Anterior cingulate cortex (tissue), 58 donors: Measurements from ENCODE around the gene HAUS5.
"Not testable (repeated sequence)": the region's sequence is repeated elsewhere in the genome, so short reads cannot be mapped to it uniquely, and the experiment has no call there.

Source experiments
- DNase-seq, 58 donors: peaks; one replicate each; lab custom pipeline; 2025; lab: John Stamatoyannopoulos, UW

HAUS5 gene

DNA sequence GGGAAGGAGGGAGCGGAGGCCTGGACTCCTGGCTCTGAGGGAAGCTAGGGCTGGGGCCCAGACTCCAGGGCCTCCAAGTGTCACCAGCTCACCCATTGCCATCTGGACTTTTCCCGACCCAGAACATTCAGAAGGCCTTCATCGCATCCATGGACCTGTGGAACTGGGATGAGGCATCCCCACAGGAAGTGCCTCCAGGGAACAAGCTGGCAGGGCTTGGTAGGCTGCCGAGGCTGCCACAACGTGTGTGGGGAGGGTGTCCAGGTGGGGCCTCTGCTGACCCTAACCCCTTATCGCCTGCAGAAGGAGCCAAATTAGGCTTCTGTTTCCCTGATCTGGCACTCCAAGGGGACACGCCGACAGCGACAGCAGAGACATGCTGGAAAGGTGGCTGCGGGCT lies 29.8 kb downstream of the HAUS5 start:
- DNase-seq: no peak

DNA sequence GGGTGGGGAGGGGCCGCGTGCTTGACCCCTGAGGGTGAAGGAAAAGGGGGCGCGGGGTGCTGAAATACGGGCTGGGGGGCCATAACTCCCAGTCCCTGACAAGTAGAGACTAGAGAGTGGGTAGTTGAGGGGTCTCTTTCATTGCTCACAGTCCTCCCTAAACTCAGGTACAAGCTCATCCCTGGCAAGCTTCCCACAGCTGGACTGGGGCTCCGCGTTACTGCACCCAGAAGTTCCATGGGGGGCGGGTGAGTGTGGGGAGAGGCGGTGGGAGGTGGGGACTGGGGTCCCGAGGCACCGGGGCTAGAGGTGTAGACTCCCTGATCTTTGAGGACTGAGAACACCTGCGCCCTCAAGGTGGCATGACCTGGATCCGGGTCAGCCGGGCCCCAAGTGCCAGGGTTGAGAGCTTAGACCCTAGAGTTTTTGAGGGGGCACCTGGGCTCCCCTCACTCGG lies 30.3 kb downstream of the HAUS5 start:
- DNase-seq: no peak

DNA sequence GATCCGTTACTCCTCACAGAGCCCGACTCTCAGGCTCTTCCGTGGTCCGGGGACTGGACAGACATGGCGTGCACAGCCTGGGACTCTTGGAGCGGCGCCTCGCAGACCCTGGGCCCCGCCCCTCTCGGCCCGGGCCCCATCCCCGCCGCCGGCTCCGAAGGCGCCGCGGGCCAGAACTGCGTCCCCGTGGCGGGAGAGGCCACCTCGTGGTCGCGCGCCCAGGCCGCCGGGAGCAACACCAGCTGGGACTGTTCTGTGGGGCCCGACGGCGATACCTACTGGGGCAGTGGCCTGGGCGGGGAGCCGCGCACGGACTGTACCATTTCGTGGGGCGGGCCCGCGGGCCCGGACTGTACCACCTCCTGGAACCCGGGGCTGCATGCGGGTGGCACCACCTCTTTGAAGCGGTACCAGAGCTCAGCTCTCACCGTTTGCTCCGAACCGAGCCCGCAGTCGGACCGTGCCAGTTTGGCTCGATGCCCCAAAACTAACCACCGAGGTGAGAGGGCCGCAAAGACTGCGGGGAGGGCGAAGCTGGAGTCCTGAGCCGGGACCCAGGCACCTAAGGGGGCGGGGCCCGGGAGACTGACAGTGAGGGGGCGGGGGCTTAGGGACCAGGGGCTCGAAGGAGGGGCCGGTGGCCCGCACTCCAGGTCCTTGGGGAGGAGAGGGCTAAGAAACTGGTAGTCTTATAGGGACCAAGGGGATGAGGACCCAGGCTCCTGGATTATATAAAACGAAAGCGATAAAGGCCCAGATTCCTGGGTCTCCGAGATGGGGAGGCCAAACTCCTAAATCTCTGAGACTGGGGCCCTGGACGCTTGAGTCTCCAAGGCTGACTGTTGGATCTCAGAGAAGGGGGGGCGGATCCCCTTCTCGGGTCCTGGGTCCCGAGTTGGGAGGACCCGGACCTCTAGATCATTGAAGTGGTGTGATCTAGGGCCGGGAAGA lies 31.0 kb downstream of the HAUS5 start:
- DNase-seq: peak in 48 of 58 donors; percentile 4 to 74 (median 42)

DNA sequence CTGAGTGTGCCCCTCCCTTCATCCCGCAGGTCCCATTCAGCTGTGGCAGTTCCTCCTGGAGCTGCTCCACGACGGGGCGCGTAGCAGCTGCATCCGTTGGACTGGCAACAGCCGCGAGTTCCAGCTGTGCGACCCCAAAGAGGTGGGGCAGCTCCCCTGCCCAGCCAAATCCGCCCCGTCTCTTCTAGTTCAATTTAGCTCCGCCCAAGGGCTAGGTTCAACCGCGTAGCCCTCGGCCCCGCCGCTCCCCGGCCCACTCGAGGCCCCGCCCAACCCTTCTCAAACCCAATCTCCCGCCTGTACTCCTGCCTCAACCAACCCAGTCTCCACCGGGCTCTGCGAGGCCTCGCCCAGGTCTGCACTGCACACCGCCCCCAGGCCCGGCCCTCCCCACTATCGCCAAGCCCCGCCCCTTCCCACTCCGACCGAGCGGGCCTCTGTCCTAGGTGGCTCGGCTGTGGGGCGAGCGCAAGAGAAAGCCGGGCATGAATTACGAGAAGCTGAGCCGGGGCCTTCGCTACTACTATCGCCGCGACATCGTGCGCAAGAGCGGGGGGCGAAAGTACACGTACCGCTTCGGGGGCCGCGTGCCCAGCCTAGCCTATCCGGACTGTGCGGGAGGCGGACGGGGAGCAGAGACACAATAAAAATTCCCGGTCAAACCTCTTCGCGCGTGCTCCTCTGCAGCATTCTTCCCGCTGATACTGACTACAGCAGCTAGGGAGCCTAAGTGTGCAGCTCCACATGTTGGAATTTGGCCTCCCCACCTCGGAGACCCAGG lies 31.9 kb downstream of the HAUS5 start:
- DNase-seq: peak in 53 of 58 donors; percentile 10 to 80 (median 52)

DNA sequence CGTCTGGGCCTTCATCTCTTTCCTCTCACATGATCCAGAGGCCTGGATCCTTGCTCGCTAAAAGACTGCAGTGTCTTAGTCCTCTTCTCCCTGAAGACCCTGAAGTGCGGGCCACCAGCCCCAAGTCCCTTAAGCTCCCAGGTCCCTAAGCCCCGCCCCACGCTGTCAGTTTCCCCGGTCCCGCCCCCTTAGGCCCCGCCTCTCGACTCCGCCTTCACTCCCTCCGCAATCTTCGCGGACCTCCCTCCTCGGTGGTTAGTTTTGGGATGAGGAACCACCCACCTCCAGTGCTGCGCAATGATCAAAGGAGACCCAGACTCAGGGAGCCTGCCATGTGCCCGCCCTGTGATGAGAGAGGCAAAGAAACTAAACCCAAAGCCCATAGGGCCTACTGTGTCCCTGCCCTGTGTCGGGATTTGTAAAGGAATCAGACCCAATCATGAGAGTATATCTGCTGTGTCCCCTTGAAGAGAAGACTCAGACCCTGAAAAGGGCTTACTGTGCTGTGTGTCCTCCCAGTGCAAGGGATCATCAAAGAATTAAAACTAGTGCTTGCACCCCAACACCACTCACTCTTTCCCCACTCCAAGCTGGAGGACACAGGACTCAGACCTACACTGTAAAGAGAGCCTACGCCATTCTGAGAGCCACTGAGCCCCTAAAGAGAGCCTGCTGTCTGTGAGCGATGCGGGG lies 32.6 kb downstream of the HAUS5 start:
- peak in 47 of 58 donors; percentile 4 to 70 (median 39) for DNase-seq

DNA sequence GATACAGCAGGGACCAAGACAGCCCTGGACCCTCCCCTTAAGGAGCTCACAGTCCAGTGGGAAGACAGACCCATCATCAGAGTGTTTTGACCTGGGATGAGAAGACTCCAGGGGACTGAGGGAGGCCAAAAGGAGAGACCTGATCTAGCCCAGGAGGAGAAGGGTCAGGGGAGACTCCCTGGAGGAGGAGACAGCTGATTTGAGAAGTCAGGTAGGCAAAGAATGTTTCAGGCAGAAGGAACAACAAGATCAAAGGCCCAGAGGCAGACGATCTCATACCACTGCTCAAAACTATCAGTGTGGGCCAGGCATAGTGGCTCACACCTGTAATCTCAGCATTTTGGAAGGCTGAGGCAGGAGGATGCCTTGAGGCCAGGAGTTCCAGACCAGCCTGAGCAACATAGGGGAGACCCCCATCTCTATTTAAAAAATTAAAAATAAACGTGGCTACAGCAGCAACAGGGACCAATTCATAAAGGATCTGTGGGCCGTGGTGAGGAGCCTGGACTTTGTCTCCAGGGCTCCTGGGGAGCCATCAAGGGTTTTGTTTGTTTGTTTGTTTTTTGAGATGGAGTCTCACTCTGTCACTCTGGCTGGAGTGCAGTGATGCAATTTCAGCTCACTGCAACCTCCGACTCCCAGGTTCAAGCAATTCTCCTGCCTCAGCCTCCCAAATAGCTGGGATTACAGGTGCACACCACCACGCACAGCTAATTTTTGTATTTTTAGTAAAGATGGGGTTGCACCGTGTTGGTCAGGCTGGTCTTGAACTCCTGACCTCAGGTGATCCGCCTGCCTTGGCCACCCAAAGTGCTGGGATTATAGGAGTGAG lies 33.4 kb downstream of the HAUS5 start:
- no peak for DNase-seq

DNA sequence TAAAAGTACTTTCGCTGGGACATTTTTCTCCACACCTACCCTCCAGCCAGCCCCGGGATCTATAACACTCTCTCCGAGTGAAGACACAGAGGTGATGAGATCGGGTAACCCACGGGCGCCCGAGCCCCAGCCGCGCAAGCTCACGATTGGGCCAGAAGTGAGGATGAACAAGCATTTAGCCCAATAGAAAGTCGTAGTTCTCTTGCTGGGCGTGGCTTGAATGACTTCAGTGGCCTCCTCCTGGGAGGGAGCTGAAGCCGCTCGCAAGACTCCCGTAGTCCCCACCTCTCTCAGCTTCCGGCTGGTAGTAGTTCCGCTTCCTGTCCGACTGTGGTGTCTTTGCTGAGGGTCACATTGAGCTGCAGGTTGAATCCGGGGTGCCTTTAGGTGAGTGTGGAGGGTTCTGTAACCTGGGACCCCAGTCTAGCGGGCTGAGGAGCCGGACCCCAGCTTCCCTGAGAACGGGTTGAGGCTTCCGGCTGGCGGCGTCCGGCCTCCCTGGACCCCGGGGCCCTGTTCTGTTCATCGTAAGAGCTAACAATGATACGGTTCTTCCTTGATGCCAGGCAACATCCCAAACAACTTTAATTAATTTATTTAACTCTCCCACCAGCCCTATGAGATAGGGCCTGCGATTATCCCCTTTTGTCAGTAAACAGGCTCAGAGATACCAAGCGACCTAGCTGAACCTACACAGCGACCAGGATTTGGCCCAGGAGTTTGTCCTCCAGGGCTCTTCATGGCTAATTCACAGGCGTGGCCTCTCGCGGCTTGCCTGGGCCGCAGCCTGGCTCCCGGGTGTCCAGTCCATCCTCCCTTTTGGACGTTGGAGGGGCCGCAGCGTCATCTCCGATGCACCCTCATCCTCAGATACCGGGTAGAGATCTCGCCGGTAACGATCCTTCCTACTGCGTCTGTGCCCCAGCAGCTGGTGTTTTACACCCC lies 35.8 kb downstream of the HAUS5 start, which contains the start of gene COX6B1:
Gene COX6B1, plus strand, starts transcription at position 307 of the 945 bp plus-strand sequence. CDS start 2,921 bp downstream, outside the sequence.
- peak; percentile 39 to 99 (median 92) for DNase-seq

DNA sequence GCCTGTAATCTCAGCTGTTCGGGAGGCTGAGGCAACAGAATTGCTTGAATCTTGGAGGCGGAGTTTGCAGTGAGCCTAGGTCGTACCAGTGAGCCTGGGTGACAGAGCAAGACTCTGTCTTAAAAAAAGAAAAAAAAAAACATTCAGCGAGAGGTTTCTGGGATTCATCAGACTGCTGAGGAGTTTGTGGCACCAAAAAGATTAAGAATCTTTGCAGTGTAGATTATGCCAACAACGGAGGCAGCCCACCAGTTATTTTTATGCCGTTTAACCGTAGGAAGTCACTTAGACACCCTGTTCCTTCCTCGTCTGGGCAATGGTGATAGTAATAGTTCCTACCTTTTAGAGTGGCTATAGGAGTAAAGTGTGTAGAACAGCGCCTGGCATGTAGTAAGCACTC lies 38.0 kb downstream of the HAUS5 start:
- DNase-seq: no peak

DNA sequence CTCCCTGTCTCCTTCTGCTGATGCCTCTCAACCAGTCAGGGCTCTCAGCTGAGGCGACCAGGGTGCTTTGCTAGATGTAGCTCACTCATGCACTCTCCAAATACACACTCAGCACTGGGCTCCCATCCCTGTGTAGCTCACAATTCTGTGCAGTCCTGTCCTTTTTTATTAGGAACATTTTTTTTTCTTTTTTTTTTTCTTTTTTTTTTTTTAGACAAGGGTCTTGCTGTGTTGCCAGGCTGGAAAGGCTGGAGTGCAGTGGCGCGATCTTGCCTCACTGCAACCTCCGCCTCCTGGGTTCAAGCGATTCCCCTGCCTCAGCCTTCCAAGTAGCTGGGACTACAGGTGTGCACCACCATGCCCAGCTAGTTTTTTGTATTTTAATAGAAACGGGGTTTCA lies 42.3 kb downstream of the HAUS5 start:
- DNase-seq: not testable (repeated sequence)

DNA sequence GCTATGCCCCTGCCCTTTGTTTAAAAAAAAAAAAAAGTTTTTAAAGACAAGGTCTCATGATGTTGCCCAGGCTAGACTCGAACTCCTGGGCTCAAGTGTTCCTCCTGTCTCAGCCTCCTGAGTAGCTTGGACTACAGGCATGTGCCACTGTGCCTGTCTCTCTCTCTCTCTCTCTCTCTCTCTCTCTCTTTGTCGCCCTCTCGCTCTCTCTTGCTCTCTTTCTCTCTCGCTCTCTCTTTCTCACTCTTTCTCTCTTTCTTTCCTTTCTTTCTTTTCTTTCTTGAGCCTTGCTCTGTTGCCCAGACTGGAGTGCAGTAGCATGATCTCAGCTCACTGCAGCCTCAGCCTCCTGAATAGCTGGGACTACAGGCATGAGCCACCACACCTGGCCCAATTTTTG lies 43.1 kb downstream of the HAUS5 start:
- no peak for DNase-seq

DNA sequence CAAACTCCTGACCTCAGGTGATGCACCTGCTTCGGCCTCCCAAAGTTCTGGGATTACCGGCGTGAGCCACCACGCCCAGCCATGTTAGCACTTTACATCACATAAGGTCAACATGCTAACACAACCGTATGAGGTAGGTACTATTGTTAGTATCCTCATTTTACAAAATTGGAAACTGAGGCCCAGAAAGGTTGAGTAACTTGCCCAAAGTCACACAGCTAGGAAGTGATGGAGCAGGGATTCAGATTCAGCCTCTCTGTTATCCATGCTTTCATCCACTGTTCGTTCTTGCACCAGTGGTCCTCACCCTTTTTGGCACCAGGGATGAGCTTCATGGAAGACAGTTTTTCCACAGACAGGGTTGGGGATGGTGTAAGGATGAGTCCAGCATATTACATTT lies 44.2 kb downstream of the HAUS5 start:
- no peak for DNase-seq

DNA sequence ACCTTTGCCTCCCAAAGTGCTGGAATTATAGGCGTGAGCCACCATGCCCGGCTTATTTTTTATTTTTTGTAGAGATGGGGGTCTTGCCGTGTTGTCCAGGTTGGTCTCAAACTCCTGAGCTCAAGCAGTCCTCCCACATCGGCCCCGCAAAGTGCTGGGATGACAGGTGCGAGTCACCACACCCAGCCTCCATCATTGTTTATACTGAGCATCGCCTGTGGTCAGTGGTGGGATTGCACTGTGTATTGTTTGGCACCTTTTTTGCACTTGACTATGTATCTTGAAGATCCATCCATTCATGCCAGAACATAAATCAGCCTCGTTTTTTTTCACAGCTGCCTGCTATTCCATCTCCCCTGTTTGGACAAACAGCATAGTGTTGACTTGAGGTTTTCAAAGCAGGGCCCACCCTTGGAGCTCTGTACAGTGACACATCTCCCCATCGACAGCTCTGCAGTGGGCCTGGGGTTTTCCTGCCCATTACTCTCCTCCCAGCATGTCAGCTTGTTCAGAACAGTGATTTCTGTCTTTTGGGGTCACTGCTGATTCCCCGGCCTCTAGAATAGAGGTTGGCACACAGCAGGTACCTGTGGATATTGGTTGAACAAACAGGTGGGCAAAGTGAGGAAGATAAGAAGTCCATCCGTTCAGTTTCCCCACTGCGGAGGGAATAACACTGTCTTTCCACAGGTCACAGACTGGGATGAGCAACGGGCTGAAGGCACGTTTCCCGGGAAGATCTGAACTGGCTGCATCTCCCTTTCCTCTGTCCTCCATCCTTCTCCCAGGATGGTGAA lies 45.6 kb downstream of the HAUS5 start:
- no peak for DNase-seq

DNA sequence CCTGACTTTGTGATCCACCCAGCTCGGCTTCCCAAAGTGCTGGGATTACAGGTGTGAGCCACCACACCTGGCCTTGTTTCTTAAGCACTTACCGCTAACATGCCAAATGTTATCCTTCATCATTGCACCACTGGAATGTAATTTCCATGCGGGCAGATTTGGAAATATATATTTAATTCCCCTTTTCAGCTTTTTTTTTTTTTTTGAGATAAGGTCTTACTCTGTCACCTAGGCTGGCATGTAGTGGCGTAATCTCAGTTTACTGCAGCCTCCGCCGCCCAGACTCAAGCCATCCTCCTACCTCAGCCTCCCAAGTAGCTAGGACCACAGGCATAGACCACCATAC lies 49.4 kb downstream of the HAUS5 start:
- no peak for DNase-seq

DNA sequence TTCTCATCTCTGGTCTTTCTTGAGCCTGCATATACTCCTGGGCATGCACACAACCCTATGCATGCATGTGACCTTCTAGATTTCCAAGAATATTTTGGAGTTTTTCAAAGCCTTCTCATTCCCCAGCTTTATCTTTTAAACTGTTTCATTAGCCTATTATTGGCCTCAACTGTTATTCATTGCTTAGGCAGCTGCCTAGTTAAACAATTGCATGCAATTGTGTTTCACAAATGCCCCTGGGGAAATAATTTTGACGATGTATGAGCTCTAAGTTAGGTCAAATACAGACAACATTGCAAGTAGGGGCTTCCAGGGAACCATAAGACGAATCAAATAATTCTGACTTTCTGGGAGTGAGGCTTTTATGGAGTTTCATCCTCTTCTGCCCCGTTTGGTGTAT lies 51.4 kb downstream of the HAUS5 start:
- DNase-seq: no peak

DNA sequence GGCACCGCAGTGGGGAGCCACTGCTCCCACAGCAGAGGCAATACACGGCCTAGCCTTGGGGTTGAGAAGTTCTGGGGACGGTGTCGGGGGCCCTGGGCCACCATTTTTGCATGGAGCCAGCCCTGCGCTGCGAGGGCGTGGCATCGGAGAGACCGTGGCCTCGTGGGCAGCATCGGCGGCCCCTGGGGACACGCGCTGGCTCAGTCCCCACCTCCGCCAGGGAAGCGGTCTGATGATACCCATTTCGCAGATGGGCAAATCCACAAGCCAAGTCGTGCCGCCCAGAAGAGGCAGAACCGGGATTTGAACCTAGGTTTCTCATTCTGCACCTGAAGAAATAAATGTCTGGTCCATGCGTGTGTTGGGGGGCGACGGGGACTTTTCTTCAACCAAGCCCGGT lies 52.6 kb downstream of the HAUS5 start:
- no peak for DNase-seq

DNA sequence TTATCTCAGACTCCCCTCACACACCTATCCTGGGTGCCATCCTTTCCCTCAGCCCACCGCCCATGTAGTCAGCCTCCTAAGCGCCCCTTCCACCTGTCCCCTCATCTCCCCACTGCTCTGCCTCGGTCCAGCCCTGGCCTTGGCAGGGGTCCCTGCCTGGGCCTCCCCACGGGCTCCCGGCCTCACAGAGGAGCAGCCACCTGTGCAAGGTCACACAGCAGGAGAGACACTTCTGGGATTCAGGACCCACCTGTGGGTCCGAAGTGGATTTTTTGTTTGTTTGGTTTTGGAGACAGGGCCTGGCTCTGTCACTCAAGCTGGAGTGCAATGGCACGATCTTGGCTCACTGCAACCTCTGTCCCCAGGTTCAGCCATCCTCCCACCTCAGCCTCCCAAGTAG lies 53.1 kb downstream of the HAUS5 start:
- no peak for DNase-seq

DNA sequence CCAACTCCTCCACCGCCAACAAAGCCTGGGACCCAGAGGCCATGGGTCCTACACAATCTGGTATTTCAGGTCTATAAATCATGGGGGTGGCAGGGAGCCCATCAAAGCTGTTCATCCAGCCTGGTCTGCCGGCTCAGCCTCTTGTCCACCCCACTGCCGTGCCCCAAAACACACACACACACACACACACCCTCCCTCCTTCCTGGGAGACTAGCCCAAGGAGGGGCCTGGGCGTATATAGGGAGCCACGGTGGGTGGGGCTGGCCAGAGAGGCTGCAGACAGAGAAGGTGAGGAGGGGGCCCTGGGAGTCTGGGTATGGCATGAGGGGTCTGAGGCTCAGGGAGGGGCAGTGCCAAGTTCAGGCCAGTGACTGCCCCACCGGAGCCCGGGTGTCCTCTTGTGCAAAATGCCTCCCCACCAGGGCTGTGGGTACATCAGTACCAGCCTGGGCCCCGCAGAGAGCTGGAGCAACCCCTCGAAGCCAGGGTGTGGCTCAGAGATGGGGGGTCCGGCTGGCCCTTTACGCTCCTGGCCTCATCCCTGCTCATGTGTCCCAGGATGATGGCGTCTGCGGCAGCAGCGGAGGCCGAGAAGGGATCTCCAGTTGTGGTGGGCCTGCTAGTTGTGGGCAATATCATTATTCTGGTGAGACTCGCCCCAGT lies 53.8 kb downstream of the HAUS5 start, which contains the start of gene UPK1A:
Gene UPK1A, plus strand, starts transcription at position 267 of the 663 bp plus-strand sequence. Its CDS starts 296 bp downstream, at position 563.
- no peak for DNase-seq
